Panc1 (cell line): Measurements from ENCODE around the gene AADACL2.

Source experiments
- CTCF ChIP-seq: fragments of 450-650 bp; IDR thresholded peaks from 2 replicates; pipeline ENCODE4 v1.5.1; 2017; ENCODE audit warnings: mild to moderate bottlenecking
- POLR2AphosphoS5 ChIP-seq: IDR thresholded peaks from 2 replicates; pipeline ENCODE4 v1.6.1; 2012; ENCODE audit warnings: mild to moderate bottlenecking, low read depth, low read length, moderate library complexity
- REST ChIP-seq, 2 experiments: IDR thresholded peaks; 2 replicates each; pipeline ENCODE4 v1.6.1; 2011 to 2012; ENCODE audit warnings: low read depth in 2 of 2, control low read depth in 1 of 2, low read length in 1 of 2, mild to moderate bottlenecking in 1 of 2, moderate library complexity in 1 of 2; ENCODE audit not compliant: insufficient read depth in 1 of 2
- SIN3A ChIP-seq: IDR thresholded peaks from 2 replicates; pipeline ENCODE4 v1.6.1; 2012; ENCODE audit warnings: low read depth, mild to moderate bottlenecking, low read length, moderate library complexity, borderline replicate concordance; ENCODE audit not compliant: insufficient read depth

GRCh38 chr3:151804267-151804666 lies 70.5 kb downstream of the AADACL2 start:
- TF ChIP-seq CTCF: no peak
- TF ChIP-seq POLR2AphosphoS5: no peak
- TF ChIP-seq REST (IDR thresholded peaks at IDR 0.05; ENCODE audit: insufficient read depth in 1 of 2, low read depth in 2 of 2, low read length in 1 of 2): no peak
- no peak for TF ChIP-seq SIN3A
